ENCODE data around the gene KBTBD2. TPM values are rescaled to one million over a fixed set of nuclear protein-coding genes. Genes with fewer than 3 reads are reported as not detected.
"Not testable (repeated sequence)": the region's sequence is repeated elsewhere in the genome, so short reads cannot be mapped to it uniquely, and the experiment has no call there.

The KBTBD2 gene
- total and polyA plus RNA-seq, 2 donors (not counting 1 experiment from before 2014, with no cell fraction given), result 38.9 to 62.1 TPM

GRCh38 chr7:32839846-32840245 lies 51.7 kb downstream of the KBTBD2 start:
- H3K79me2 ChIP-seq (ENCODE audit: control insufficient read depth, insufficient read depth, low read length); POLR2A ChIA-PET; H3K9ac ChIP-seq (ENCODE audit: low read length); DNase-seq; ATAC-seq (ENCODE audit: low read depth); H3K4me1 Mint-ChIP-seq; intact Hi-C loops (cut with micrococcal nuclease); H3K9me3 Mint-ChIP-seq (ENCODE audit: insufficient read depth); CTCF ChIA-PET; H3K9me3 ChIP-seq (ENCODE audit: control extremely low read depth in 1 of 3, control insufficient read depth in 2 of 3, insufficient read depth in 1 of 3, low read length in 2 of 3); H3K4me1 ChIP-seq (ENCODE audit: control insufficient read depth in 2 of 2, insufficient read depth in 2 of 2, low read length in 2 of 2); H3K4me3 ChIP-seq (ENCODE audit: control extremely low read depth in 1 of 5, extremely low read depth in 1 of 5, insufficient read depth in 1 of 5, low read depth in 2 of 5, low read length in 4 of 5); H3K27me3 ChIP-seq (replicated peaks in 1 of 4; ENCODE audit: control extremely low read depth in 1 of 4, control insufficient read depth in 3 of 4, insufficient read depth in 4 of 4, low read length in 3 of 4); H3K4me2 ChIP-seq (replicated peaks; ENCODE audit: low read depth, low read length, poor library complexity, severe bottlenecking); H3K27ac Mint-ChIP-seq; H3K27ac ChIP-seq (ENCODE audit: low read length in 2 of 2); H3K27me3 Mint-ChIP-seq; H3K36me3 ChIP-seq (replicated peaks in 1 of 2; ENCODE audit: control extremely low read depth in 1 of 2, control insufficient read depth in 1 of 2, extremely low read depth in 1 of 2, insufficient read depth in 2 of 2, low read length in 1 of 2); H4K20me1 ChIP-seq (ENCODE audit: control insufficient read depth, insufficient read depth, low read length, poor library complexity, severe bottlenecking); H2AFZ ChIP-seq (ENCODE audit: insufficient read depth, low read depth, low read length, poor library complexity, severe bottlenecking); H3K4me3 Mint-ChIP-seq: not testable (repeated sequence)
- 96% methylated on average over 4 of the region's 8 CpGs for WGBS (ENCODE audit: insufficient coverage)

GRCh38 chr7:32828996-32829752 lies 62.4 kb downstream of the KBTBD2 start:
- CTCF ChIA-PET, H3K27me3 Mint-ChIP-seq: not testable (repeated sequence)

More at GRCh38 chr7:32828996-32829752, 62.4 kb downstream of the KBTBD2 start:
- H3K79me2 ChIP-seq (ENCODE audit: control insufficient read depth, insufficient read depth, low read length); H3K27ac Mint-ChIP-seq; H3K4me1 ChIP-seq (ENCODE audit: control insufficient read depth in 2 of 2, insufficient read depth in 2 of 2, low read length in 2 of 2); H3K27me3 ChIP-seq (replicated peaks in 1 of 4; ENCODE audit: control extremely low read depth in 1 of 4, control insufficient read depth in 3 of 4, insufficient read depth in 4 of 4, low read length in 3 of 4); intact Hi-C loops (cut with micrococcal nuclease); H3K9ac ChIP-seq (ENCODE audit: low read length); H3K4me2 ChIP-seq (replicated peaks; ENCODE audit: low read depth, low read length, poor library complexity, severe bottlenecking); H3K4me3 ChIP-seq (ENCODE audit: control extremely low read depth in 1 of 5, extremely low read depth in 1 of 5, insufficient read depth in 1 of 5, low read depth in 2 of 5, low read length in 4 of 5); H3K4me3 Mint-ChIP-seq; ATAC-seq (ENCODE audit: low read depth); H3K9me3 Mint-ChIP-seq (ENCODE audit: insufficient read depth); POLR2A ChIA-PET; H3K4me1 Mint-ChIP-seq; H3K36me3 ChIP-seq (replicated peaks in 1 of 2; ENCODE audit: control extremely low read depth in 1 of 2, control insufficient read depth in 1 of 2, extremely low read depth in 1 of 2, insufficient read depth in 2 of 2, low read length in 1 of 2); H2AFZ ChIP-seq (ENCODE audit: insufficient read depth, low read depth, low read length, poor library complexity, severe bottlenecking); DNase-seq; H3K27ac ChIP-seq (ENCODE audit: low read length in 2 of 2); H4K20me1 ChIP-seq (ENCODE audit: control insufficient read depth, insufficient read depth, low read length, poor library complexity, severe bottlenecking); H3K9me3 ChIP-seq (ENCODE audit: control extremely low read depth in 1 of 3, control insufficient read depth in 2 of 3, insufficient read depth in 1 of 3, low read length in 2 of 3): not testable (repeated sequence)
- WGBS (ENCODE audit: insufficient coverage), result no CpG with 5 or more reads among the region's 3 CpGs

Other genes with a start within 250 kb of the KBTBD2 start
- 0.39 and 0.52 TPM in 2 replicates for gene FKBP9, start 65.7 kb upstream of the KBTBD2 start, total RNA-seq
- gene FKBP9, start 65.7 kb upstream of the KBTBD2 start, polyA plus RNA-seq, result 0.59 and 0.98 TPM in 2 replicates
- 41.0 and 41.2 TPM in 2 replicates for gene NT5C3A, start 171.0 kb upstream of the KBTBD2 start, total RNA-seq
- gene NT5C3A, start 171.0 kb upstream of the KBTBD2 start, polyA plus RNA-seq, result 37.3 and 53.6 TPM in 2 replicates
- 23.0 and 27.0 TPM in 2 replicates for gene RP9, start 217.6 kb upstream of the KBTBD2 start, total RNA-seq
- 69.4 and 79.9 TPM in 2 replicates for gene RP9, start 217.6 kb upstream of the KBTBD2 start, polyA plus RNA-seq
- 45.2 and 48.4 TPM in 2 replicates for gene BBS9, start 237.8 kb upstream of the KBTBD2 start, total RNA-seq
- 8.4 and 8.9 TPM in 2 replicates for gene BBS9, start 237.8 kb upstream of the KBTBD2 start, polyA plus RNA-seq

Measured in B cell (primary cell).